Gastroesophageal sphincter (tissue), 4 donors: ENCODE results near the gene GRK1. TPM values are rescaled to one million over a fixed set of nuclear protein-coding genes. Genes with fewer than 3 reads are reported as not detected.

Experiments
- ATAC-seq: fragments of 150-250 bp; one replicate; pipeline ENCODE4 v1.9.1; 2016; ENCODE audit warnings: mild to moderate bottlenecking, moderate library complexity
- H3K27ac ChIP-seq, 4 donors: fragments of 200-600 bp; sonication (generic) in 3 of 4; 1 replicate in 3 of 4; 2 replicates in 1 of 4; pipeline ENCODE4 v1.5.1; 2016 to 2019
- H3K27me3 ChIP-seq: fragments of 200-600 bp; sonication (generic); one replicate; pipeline ENCODE4 v1.5.1; 2019
- H3K36me3 ChIP-seq, 2 donors: fragments of 200-600 bp; sonication (generic); one replicate each; pipeline ENCODE4 v1.5.1; 2019; ENCODE audit warnings: control low read depth in 1 of 2
- H3K4me1 ChIP-seq, 3 donors: fragments of 200-600 bp; sonication (generic); 1 replicate in 2 of 3; 2 replicates in 1 of 3; pipeline ENCODE4 v1.5.1; 2016 to 2019; ENCODE audit warnings: control low read depth in 2 of 3
- H3K4me3 ChIP-seq, 2 donors: fragments of 200-600 bp; sonication (generic); one replicate each; pipeline ENCODE4 v1.5.1; 2019; ENCODE audit warnings: mild to moderate bottlenecking in 1 of 2, moderate library complexity in 1 of 2
- H3K9me3 ChIP-seq, 3 donors: fragments of 200-600 bp; sonication (generic); one replicate each; pipeline ENCODE4 v1.5.1; 2017 to 2019; ENCODE audit warnings: control low read depth in 2 of 3
- CTCF ChIP-seq, 4 experiments: fragments of 200-600 bp in 2 of 4; fragments of 450-650 bp in 2 of 4; sonication (generic) in 1 of 4; IDR thresholded peaks; one replicate each; pipeline ENCODE4 v1.5.1; 2017 to 2019; ENCODE audit warnings: antibody characterized with exemption in 4 of 4, mild to moderate bottlenecking in 2 of 4, moderate library complexity in 2 of 4
- EP300 ChIP-seq: sonication (generic); formaldehyde crosslinking; IDR thresholded peaks from one replicate; pipeline ENCODE4 v1.6.1; 2017; ENCODE audit warnings: antibody characterized with exemption, mild to moderate bottlenecking
- POLR2A ChIP-seq, 2 donors: fragments of 450-650 bp; IDR thresholded peaks; one replicate each; pipeline ENCODE4 v1.6.1; 2017; ENCODE audit warnings: antibody characterized with exemption in 2 of 2, mild to moderate bottlenecking in 2 of 2, moderate library complexity in 1 of 2
- POLR2AphosphoS5 ChIP-seq: sonication (generic); formaldehyde crosslinking; IDR thresholded peaks from one replicate; pipeline ENCODE4 v1.6.1; 2017; ENCODE audit warnings: antibody characterized with exemption
- WGBS, 2 donors: methylation state at CpG; one replicate each; pipeline ENCODE4 v1.1.5; 2018; ENCODE audit warnings: low coverage in 1 of 2; 5-methylcytosine and 5-hydroxymethylcytosine counted together
- total RNA-seq, 4 donors: library from RNA; depleted of rRNA; stranded (reverse); fragments of >200 nt; gene quantifications; one replicate each; pipeline ENCODE4 v1.1.0, GENCODE V29; 2016

GRK1 gene
- total RNA-seq, 4 donors from 2014 or later: 0.15 TPM; not detected in 3

- no peaks in the 10 kb centered on the region for H3K36me3 ChIP-seq
- WGBS, 2 donors: 0 to 88% methylated on average over 1 to 3 of the region's 13 CpGs
- TF ChIP-seq POLR2AphosphoS5 (no peak), CTCF (IDR thresholded peaks at IDR 0.05) (no peak), EP300 (no peak), POLR2A (IDR thresholded peaks at IDR 0.05) (no peak)
- H3K27ac ChIP-seq: peak overlapping the region in 3 of 4 donors; percentile 36 to 73 (median 58)
- peaks cover 0 to 41% (median 7%) of the 10 kb centered on the region in 3 donors for H3K4me1 ChIP-seq
- no peak overlapping the region for H3K4me3 ChIP-seq
- ATAC-seq: no peak
- H3K27me3 ChIP-seq: no peaks in the 10 kb centered on the region
- H3K9me3 ChIP-seq: no peaks in the 10 kb centered on the region
These were observed 18.8 kb upstream of the GRK1 start for GRCh38 chr13:113648216-113648610.

GRCh38 chr13:113649212-113649611 lies 17.8 kb upstream of the GRK1 start:
- no peak for TF ChIP-seq POLR2A (IDR thresholded peaks at IDR 0.05)
- TF ChIP-seq EP300: no peak
- TF ChIP-seq CTCF (IDR thresholded peaks at IDR 0.05): no peak
- no peak for TF ChIP-seq POLR2AphosphoS5
- no peaks in the 10 kb centered on the region for H3K27me3 ChIP-seq
- no peak overlapping the region for H3K4me3 ChIP-seq
- no peaks in the 10 kb centered on the region for H3K9me3 ChIP-seq
- 93% methylated on average over 5 of the region's 17 CpGs; no CpG with 5 or more reads in 1 of the 2 donors for WGBS, 2 donors
- peaks cover 0 to 41% (median 7%) of the 10 kb centered on the region in 3 donors for H3K4me1 ChIP-seq
- no peaks in the 10 kb centered on the region for H3K36me3 ChIP-seq
- ATAC-seq: no peak
- no peak overlapping the region for H3K27ac ChIP-seq

- Histone ChIP-seq H3K9me3 (no peaks in the 10 kb centered on the region), H3K36me3 (no peaks in the 10 kb centered on the region), H3K4me3 (no peak overlapping the region), H3K4me1 (peaks cover 0 to 41% (median 7%) of the 10 kb centered on the region in 3 donors), H3K27ac (no peak overlapping the region), H3K27me3 (no peaks in the 10 kb centered on the region)
- ATAC-seq: no peak
- no peak for TF ChIP-seq CTCF (IDR thresholded peaks at IDR 0.05)
- TF ChIP-seq POLR2A (IDR thresholded peaks at IDR 0.05): no peak
- TF ChIP-seq POLR2AphosphoS5: no peak
- TF ChIP-seq EP300: no peak
- 91 to 95% methylated on average over 4 to 15 of the region's 15 CpGs for WGBS, 2 donors
These were observed 16.7 kb upstream of the GRK1 start for GRCh38 chr13:113650275-113650674.

GRCh38 chr13:113650731-113651148 lies 16.3 kb upstream of the GRK1 start:
- Histone ChIP-seq H3K9me3 (no peaks in the 10 kb centered on the region), H3K4me1 (peaks cover 0 to 41% (median 7%) of the 10 kb centered on the region in 3 donors), H3K4me3 (no peak overlapping the region), H3K27ac (no peak overlapping the region), H3K36me3 (no peaks in the 10 kb centered on the region), H3K27me3 (no peaks in the 10 kb centered on the region)
- ATAC-seq: no peak
- 91 to 93% methylated on average over 7 to 15 of the region's 16 CpGs for WGBS, 2 donors
- TF ChIP-seq POLR2AphosphoS5: no peak
- no peak for TF ChIP-seq EP300
- no peak for TF ChIP-seq POLR2A (IDR thresholded peaks at IDR 0.05)
- no peak for TF ChIP-seq CTCF (IDR thresholded peaks at IDR 0.05)
